Kidney (tissue), 14 donors: ENCODE results near the gene CMPK1. TPM values are rescaled to one million over a fixed set of nuclear protein-coding genes. Genes with fewer than 3 reads are reported as not detected.
"Not testable (repeated sequence)": the region's sequence is repeated elsewhere in the genome, so short reads cannot be mapped to it uniquely, and the experiment has no call there.

Source experiments
- DNase-seq, 5 donors: peaks; one replicate each; pipeline ENCODE4 v3.0.0-alpha.2; 2013 to 2020
- FAIRE-seq: peaks from 2 replicates; lab custom pipeline; 2012; peaks lifted over from hg19 to GRCh38; lab: Jason Lieb, UNC
- H3K27ac ChIP-seq, 2 donors: one replicate each; pipeline ENCODE4 v1.7.0; 2013; ENCODE audit warnings: low read depth in 2 of 2, low read length in 2 of 2, inconsistent platforms in 1 of 2
- H3K27me3 ChIP-seq: one replicate; pipeline ENCODE4 v1.7.1; 2013; ENCODE audit warnings: low read length, inconsistent platforms; ENCODE audit not compliant: control insufficient read depth, insufficient read depth
- H3K36me3 ChIP-seq, 3 donors: one replicate each; pipeline versions ENCODE4 v1.7.0 to v1.7.1; 2013; ENCODE audit warnings: low read length in 3 of 3, control low read depth in 1 of 3, inconsistent platforms in 1 of 3; ENCODE audit not compliant: insufficient read depth in 3 of 3, control insufficient read depth in 2 of 3
- H3K4me1 ChIP-seq, 3 donors: one replicate each; pipeline versions ENCODE4 v1.7.0 to v1.7.1; 2013; ENCODE audit warnings: low read length in 3 of 3, inconsistent platforms in 1 of 3, low read depth in 1 of 3; ENCODE audit not compliant: control insufficient read depth in 2 of 3, insufficient read depth in 2 of 3
- H3K4me3 ChIP-seq, 3 donors: one replicate each; pipeline versions ENCODE4 v1.7.0 to v1.8.1; 2013; ENCODE audit warnings: low read length in 3 of 3, control low read depth in 1 of 3, inconsistent platforms in 1 of 3
- H3K9ac ChIP-seq, 3 donors: one replicate each; pipeline versions ENCODE4 v1.7.0 to v1.7.1; 2013; ENCODE audit warnings: low read length in 3 of 3, control low read depth in 1 of 3, inconsistent platforms in 1 of 3
- H3K9me3 ChIP-seq, 3 donors: one replicate each; pipeline versions ENCODE4 v1.7.0 to v1.7.1; 2013; ENCODE audit warnings: low read length in 3 of 3, control low read depth in 1 of 3, inconsistent platforms in 1 of 3; ENCODE audit not compliant: control insufficient read depth in 2 of 3, insufficient read depth in 1 of 3
- CTCF ChIP-seq: IDR thresholded peaks from 3 replicates; pipeline ENCODE4 v1.5.1; 2012; ENCODE audit warnings: mild to moderate bottlenecking, moderate library complexity, borderline replicate concordance; ENCODE audit not compliant: insufficient read depth; ENCODE audit errors: extremely low read depth
- intact Hi-C: fragments of 100-400 bp; cut with DNase I; formaldehyde crosslinking; loops from one replicate; pipeline ENCODE4 v1.11.1; 2022
- polyA plus RNA-seq: library from polyadenylated mRNA; stranded (reverse); fragments of 350-450 nt; fragmentation: Illumina TruSeq; extraction: RNeasy Lipid Tissue Mini Kit (QIAGEN cat#74804); gene quantifications from one replicate; pipeline ENCODE4 v1.2.3, GENCODE V29; 2014; ENCODE audit warnings: low read depth, low replicate concordance; ENCODE audit not compliant: insufficient read depth
- total RNA-seq: library from RNA; stranded (reverse); fragmentation: NEBNext Ultra II Directional; extraction: Animal tissue kit (Norgen Biotek cat#: 25700); gene quantifications from one replicate; pipeline ENCODE4 v1.2.1, GENCODE V29; 2021
- donor health status: control.
- donor health status: control.
- donor health status: control.
- donor health status: control.
- donor health status: control.
- donor health status: DM: yes; HTN: yes; CAD: no.
- donor health status: Normal renal cell carcinoma (clear cell type).

Gene CMPK1
- total and polyA plus RNA-seq, 2 donors from 2014 or later = 55.8 to 92.1 TPM

DNA sequence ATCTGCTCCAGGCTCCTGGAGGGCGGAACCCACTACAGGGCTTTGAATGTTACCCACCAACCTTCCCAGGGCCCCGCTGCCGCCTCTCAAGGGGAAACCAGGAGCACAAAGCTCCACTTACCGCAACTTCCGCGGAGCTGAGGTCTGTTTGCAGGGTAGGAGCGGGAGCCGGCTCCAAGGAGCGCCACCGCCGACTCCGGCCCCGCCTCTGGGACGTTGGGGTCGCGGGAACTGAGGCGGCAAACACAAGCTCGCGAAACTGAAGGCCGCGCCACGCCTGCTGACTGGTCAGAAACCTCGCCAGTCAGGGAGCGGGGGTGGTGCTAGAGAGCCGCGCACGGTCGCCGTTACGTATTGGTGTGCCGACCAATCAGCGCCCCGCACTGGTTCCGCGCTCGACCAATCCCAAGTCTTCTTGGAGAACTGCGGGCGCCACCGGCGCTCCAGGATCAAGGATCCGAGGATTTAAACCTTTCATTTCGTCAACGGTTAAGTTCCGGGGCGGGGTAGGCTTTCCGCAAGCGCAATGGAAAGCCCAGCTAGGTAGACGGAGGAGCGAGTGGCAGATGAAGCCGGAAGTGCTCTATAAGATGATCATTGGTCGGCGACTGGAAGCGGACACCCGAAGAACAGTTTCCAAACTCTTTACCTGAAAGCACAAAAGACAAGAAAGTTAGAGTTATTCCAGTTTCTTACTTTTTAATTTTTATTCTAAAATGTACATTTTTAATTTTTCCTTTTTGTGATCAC lies 19.5 kb upstream of the CMPK1 start, which contains the start of gene STIL:
Gene STIL, minus strand, starts transcription at position 233 of the 750 bp plus-strand sequence. CDS start 3,828 bp downstream, outside the sequence.
- H3K36me3 ChIP-seq = no peaks in the 10 kb centered on the region
- no peaks in the 10 kb centered on the region for H3K27me3 ChIP-seq
- H3K4me3 ChIP-seq = peak within 1 kb of the TSS; percentile 77 to 92 (median 85)
- H3K4me1 ChIP-seq = peaks cover 0 to 4% (median 3%) of the 10 kb centered on the region in 3 donors
- peak within 1 kb of the TSS; percentile 60 to 78 for H3K27ac ChIP-seq
- DNase-seq (peak; percentile 99 to 100 (median 100)), FAIRE-seq (peak; percentile 98)
- intact Hi-C loops = no loop called here
- TF ChIP-seq CTCF = peak; percentile 25
- H3K9me3 ChIP-seq = no peaks in the 10 kb centered on the region
- H3K9ac ChIP-seq = peak within 1 kb of the TSS; percentile 59 to 87 (median 71)

DNA sequence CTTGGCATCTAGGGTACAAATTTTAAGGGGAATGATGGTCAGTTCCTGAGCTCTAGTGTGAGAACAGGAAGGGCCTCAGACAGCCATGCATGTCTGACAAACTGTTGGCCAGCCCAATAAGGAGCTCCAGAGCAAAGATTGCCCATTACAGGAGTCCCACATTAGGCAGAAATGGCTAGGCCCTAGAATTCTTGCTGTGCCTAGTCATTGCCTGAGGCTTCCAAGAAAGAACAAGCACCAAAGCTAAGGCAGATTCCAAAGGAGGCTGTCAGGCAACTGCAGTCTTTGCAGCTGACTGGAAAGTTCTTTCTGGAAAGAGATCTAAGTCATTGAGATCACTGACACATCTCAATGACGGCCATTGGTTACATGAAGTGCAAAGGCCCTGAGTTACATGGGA lies 15.7 kb upstream of the CMPK1 start:
- Histone ChIP-seq H3K4me1 (peaks cover 0 to 4% (median 3%) of the 10 kb centered on the region in 3 donors), H3K27ac (no peak overlapping the region), H3K9ac (no peak overlapping the region), H3K9me3 (no peaks in the 10 kb centered on the region), H3K4me3 (no peak overlapping the region), H3K27me3 (no peaks in the 10 kb centered on the region), H3K36me3 (no peaks in the 10 kb centered on the region)
- no peak for TF ChIP-seq CTCF
- DNase-seq (no peak), FAIRE-seq (no peak)
- intact Hi-C loops = no loop called here

GRCh38 chr1:47319968-47320367 lies 13.6 kb upstream of the CMPK1 start:
- H3K27me3 ChIP-seq, H3K36me3 ChIP-seq, DNase-seq, H3K27ac ChIP-seq, H3K4me1 ChIP-seq, intact Hi-C loops, H3K4me3 ChIP-seq, H3K9me3 ChIP-seq, H3K9ac ChIP-seq, FAIRE-seq: not testable (repeated sequence)

DNA sequence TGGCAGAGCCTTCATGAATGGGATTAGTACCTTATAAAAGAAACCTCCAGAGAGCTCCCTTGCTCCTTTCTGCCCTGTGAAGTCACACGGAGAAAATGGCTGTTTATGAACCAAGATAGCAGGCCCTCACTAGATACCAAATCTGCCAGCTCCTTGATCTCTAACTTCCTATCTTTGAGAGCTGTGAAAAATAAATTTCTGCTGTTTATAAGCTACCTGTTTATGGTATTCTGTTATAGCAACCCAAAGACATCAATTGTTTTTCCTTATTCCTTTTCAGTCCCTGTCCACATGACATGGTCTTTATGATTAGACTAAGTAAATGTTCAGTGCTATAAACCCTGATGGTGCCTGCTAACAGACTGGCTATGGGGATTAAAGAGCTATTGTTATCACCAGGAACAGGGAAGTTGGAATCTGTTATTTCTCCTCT lies 10.0 kb upstream of the CMPK1 start:
- H3K36me3 ChIP-seq = no peaks in the 10 kb centered on the region
- no peak overlapping the region for H3K27ac ChIP-seq
- intact Hi-C loops = no loop called here
- DNase-seq (no peak), FAIRE-seq (no peak)
- TF ChIP-seq CTCF = no peak
- no peak overlapping the region for H3K9ac ChIP-seq
- H3K4me1 ChIP-seq = no peaks in the 10 kb centered on the region
- no peaks in the 10 kb centered on the region for H3K27me3 ChIP-seq
- H3K4me3 ChIP-seq = no peak overlapping the region
- no peaks in the 10 kb centered on the region for H3K9me3 ChIP-seq
